Measurements from ENCODE around the gene ITSN1.
"Not testable (repeated sequence)": the region's sequence is repeated elsewhere in the genome, so short reads cannot be mapped to it uniquely, and the experiment has no call there.

Gene ITSN1

GRCh38 chr21:33775100-33775828 lies 133.0 kb downstream of the ITSN1 start:
- no peak overlapping the region for H3K27ac ChIP-seq
- TF ChIP-seq, protein P1, sequence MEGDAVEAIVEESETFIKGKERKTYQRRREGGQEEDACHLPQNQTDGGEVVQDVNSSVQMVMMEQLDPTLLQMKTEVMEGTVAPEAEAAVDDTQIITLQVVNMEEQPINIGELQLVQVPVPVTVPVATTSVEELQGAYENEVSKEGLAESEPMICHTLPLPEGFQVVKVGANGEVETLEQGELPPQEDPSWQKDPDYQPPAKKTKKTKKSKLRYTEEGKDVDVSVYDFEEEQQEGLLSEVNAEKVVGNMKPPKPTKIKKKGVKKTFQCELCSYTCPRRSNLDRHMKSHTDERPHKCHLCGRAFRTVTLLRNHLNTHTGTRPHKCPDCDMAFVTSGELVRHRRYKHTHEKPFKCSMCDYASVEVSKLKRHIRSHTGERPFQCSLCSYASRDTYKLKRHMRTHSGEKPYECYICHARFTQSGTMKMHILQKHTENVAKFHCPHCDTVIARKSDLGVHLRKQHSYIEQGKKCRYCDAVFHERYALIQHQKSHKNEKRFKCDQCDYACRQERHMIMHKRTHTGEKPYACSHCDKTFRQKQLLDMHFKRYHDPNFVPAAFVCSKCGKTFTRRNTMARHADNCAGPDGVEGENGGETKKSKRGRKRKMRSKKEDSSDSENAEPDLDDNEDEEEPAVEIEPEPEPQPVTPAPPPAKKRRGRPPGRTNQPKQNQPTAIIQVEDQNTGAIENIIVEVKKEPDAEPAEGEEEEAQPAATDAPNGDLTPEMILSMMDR (conservative IDR thresholded peaks at IDR 0.05; ENCODE audit: low read depth) = no peak
- CTCF ChIA-PET = no interaction called here

DNA sequence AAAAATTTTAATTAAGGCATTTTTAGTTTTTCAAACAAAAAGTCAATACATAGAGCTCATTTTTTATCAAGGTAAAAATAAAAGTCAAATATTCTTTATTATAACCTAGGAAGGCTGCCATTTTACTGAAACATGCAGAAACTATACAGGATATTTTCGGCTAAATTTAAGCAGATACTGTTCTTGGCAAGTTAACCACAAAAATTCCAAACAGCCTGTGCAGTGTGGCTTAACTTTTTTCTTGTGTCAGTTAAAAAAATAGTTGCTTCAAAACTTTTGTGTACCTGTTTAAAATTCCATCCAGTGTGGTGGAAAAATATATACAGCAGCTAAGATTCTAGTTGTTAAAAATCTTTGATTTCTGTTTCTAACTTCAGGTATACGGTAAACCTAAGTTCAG lies 138.3 kb downstream of the ITSN1 start:
- H3K27ac ChIP-seq = no peak overlapping the region
- DNase-seq (ENCODE audit: low spot score) = no peak
- TF ChIP-seq, protein P1 (conservative IDR thresholded peaks at IDR 0.05; ENCODE audit: low read depth) = no peak
- ChIA-PET POLR2A (ENCODE audit: low non-redundant PET) (no interaction called here), CTCF (no interaction called here)

More at GRCh38 chr21:33775100-33775828, 133.0 kb downstream of the ITSN1 start:
- no peak for DNase-seq (ENCODE audit: low spot score)
- POLR2A ChIA-PET (ENCODE audit: low non-redundant PET) = no interaction called here

GRCh38 chr21:33781121-33781520 lies 138.8 kb downstream of the ITSN1 start:
- DNase-seq (ENCODE audit: low spot score) = no peak
- TF ChIP-seq, protein P1 (conservative IDR thresholded peaks at IDR 0.05; ENCODE audit: low read depth) = no peak
- H3K27ac ChIP-seq = no peak overlapping the region
- ChIA-PET POLR2A (ENCODE audit: low non-redundant PET) (no interaction called here), CTCF (interaction anchor here (0.6 kb wide), 1 partner anchor 218 kb away, joined by 4 read pairs; no protein-coding TSS in a partner anchor)

DNA sequence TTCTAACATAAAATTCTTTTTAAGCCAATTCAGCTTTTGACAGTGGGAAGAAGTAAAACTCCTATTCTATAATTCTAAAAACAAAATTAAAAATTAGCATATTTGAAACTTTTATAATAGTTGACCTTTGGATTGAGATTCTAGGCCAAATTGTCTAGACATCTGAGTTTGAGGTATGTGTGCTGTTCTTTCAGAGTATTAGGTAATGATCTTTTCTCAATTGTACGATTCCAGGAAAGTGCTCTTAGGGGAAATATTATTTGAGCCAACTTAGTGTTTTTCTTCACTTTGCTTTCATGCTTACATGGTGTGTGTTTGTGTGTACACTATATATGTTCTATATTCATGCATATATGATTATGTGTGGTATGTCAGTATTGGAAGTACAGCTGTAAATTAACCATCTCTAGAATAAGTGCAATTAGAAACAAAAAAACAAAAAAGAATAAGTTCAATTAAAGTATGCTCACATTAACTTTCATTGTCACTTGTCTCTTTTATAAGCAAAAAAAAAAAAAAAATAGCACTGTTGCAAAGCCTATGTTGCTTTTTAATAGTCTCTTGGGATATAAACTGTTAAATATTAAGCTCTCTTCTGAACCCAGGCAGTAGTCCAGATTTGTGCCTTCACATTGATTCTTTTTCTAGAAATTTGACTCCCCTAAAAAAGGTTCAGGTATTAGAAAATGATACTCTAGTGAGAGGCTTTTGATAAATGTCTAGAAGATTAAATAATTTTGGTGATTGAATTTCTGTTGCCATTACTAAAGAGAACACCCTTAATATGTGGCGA lies 141.1 kb downstream of the ITSN1 start:
- TF ChIP-seq, protein P1 (conservative IDR thresholded peaks at IDR 0.05; ENCODE audit: low read depth) = no peak
- CTCF ChIA-PET = interaction anchor here (0.6 to 0.7 kb wide), 2 partner anchors 23 to 776 kb away, joined by 4 to 5 read pairs; no protein-coding TSS in a partner anchor
- POLR2A ChIA-PET (ENCODE audit: low non-redundant PET) = no interaction called here
- no peak overlapping the region for H3K27ac ChIP-seq
- DNase-seq (ENCODE audit: low spot score) = no peak

GRCh38 chr21:33787431-33787830 lies 145.1 kb downstream of the ITSN1 start:
- no peak for DNase-seq (ENCODE audit: low spot score)
- ChIA-PET POLR2A (ENCODE audit: low non-redundant PET) (no interaction called here), CTCF (interaction anchor here (0.8 kb wide), 1 partner anchor 107 kb away, joined by 3 read pairs; no protein-coding TSS in a partner anchor)
- TF ChIP-seq, protein P1 (conservative IDR thresholded peaks at IDR 0.05; ENCODE audit: low read depth) = no peak
- H3K27ac ChIP-seq = no peak overlapping the region

GRCh38 chr21:33788438-33788837 lies 146.1 kb downstream of the ITSN1 start:
- POLR2A ChIA-PET (ENCODE audit: low non-redundant PET); CTCF ChIA-PET; H3K27ac ChIP-seq; DNase-seq (ENCODE audit: low spot score): not testable (repeated sequence)

DNA sequence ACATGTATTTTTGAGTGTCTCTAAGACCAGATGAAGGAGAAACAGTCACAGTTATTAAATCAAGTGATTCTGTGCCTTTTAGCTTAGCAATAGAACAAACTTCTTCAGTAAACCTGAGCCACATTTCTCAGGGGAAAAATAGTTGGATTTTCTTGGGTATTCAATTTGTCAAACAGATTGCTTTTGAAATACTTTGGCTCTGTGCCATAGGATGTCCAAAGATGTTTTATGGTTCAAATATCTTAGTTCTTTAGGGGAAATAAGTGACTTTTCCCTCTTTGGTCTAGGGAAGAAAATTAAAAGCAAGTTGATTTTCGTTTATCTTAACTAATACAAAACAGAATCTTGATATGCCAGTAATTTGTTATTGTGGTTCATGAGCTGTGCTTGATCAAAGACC lies 147.4 kb downstream of the ITSN1 start:
- TF ChIP-seq, protein P1 (conservative IDR thresholded peaks at IDR 0.05; ENCODE audit: low read depth) = no peak
- CTCF ChIA-PET = no interaction called here

More for the DNA sequence above, 147.4 kb downstream of the ITSN1 start:
- POLR2A ChIA-PET (ENCODE audit: low non-redundant PET) = no interaction called here
- DNase-seq (ENCODE audit: low spot score) = no peak
- H3K27ac ChIP-seq = no peak overlapping the region

Data from RWPE1 (cell line).